ENCODE data around the gene HIPK1. TPM values are rescaled to one million over a fixed set of nuclear protein-coding genes. Genes with fewer than 3 reads are reported as not detected.
A peak's percentile ranks its signal among the peaks of the same experiment; 100 is the strongest.

Gene HIPK1
- total RNA-seq, 2 experiments from 2014 or later, result 20.4 to 52.6 TPM

GRCh38 chr1:113901191-113901590 is 27.9 kb upstream of the HIPK1 start:
- Histone ChIP-seq H3K4me2 (ENCODE audit: low read length) (no peak overlapping the region), H3K9me3 (ENCODE audit: low read length) (no peaks in the 10 kb centered on the region), H3K4me1 (ENCODE audit: insufficient read depth, low read length, poor library complexity, severe bottlenecking) (peaks cover 19% of the 10 kb centered on the region), H3K27ac (ENCODE audit: low read depth, low read length, poor library complexity, severe bottlenecking) (no peak overlapping the region), H4K20me1 (ENCODE audit: insufficient read depth, low read length) (no peaks in the 10 kb centered on the region), H3K79me2 (ENCODE audit: insufficient read depth, low read depth, low read length) (peaks cover 35% of the 10 kb centered on the region), H3K36me3 (ENCODE audit: insufficient read depth, low read length) (peaks cover 67% of the 10 kb centered on the region), H3K4me3 (ENCODE audit: low read depth, low read length, poor library complexity, severe bottlenecking) (no peak overlapping the region), H2AFZ (ENCODE audit: low read length) (no peak overlapping the region), H3K9me2 (ENCODE audit: insufficient read depth, low read length) (no peaks in the 10 kb centered on the region)
- TF ChIP-seq CTCF (conservative IDR thresholded peaks at IDR 0.05; ENCODE audit: low read length) (no peak), EZH2phosphoT487 (IDR thresholded peaks at IDR 0.05; ENCODE audit: borderline replicate concordance, low read depth, low read length) (no peak)
- CTCF ChIA-PET (ENCODE audit: unreplicated experiment), result interaction anchor here (0.6 kb wide), 1 partner anchor 36 kb away, joined by 3 read pairs; no protein-coding TSS in a partner anchor
- BruUV-seq (replicated peaks), result no TSS peak
- intact Hi-C loops (cut with micrococcal nuclease; ENCODE audit: unreplicated experiment), result no loop called here
- DNase-seq (ENCODE audit: low spot score), result no peak
- POLR2A ChIA-PET, result interaction anchor here (1.2 to 1.6 kb wide), 4 partner anchors 25 to 90 kb away, joined by 3 to 6 read pairs (median 4); no protein-coding TSS in a partner anchor

GRCh38 chr1:113903501-113904292 is 25.4 kb upstream of the HIPK1 start:
- Histone ChIP-seq H3K4me1 (ENCODE audit: insufficient read depth, low read length, poor library complexity, severe bottlenecking) (peaks cover 27% of the 10 kb centered on the region), H2AFZ (ENCODE audit: low read length) (peak overlapping the region; percentile 78; the same call in 1 of the 2 replicates), H3K9me2 (ENCODE audit: insufficient read depth, low read length) (no peaks in the 10 kb centered on the region), H3K9me3 (ENCODE audit: low read length) (no peaks in the 10 kb centered on the region), H4K20me1 (ENCODE audit: insufficient read depth, low read length) (no peaks in the 10 kb centered on the region), H3K4me3 (ENCODE audit: low read depth, low read length, poor library complexity, severe bottlenecking) (peak overlapping the region; percentile 99), H3K79me2 (ENCODE audit: insufficient read depth, low read depth, low read length) (peaks cover 43% of the 10 kb centered on the region), H3K36me3 (ENCODE audit: insufficient read depth, low read length) (peaks cover 61% of the 10 kb centered on the region), H3K27ac (ENCODE audit: low read depth, low read length, poor library complexity, severe bottlenecking) (peak overlapping the region; percentile 77), H3K4me2 (ENCODE audit: low read length) (peak overlapping the region; percentile 96)
- ChIA-PET POLR2A (interaction anchor here (0.6 to 3.9 kb wide), 30 partner anchors 8 to 880 kb away, joined by 3 to 68 read pairs (median 4); partner anchors contain the start of genes BCL2L15, HIPK1 and RSBN1), CTCF (ENCODE audit: unreplicated experiment) (interaction anchor here (1.1 to 2.0 kb wide), 2 partner anchors 25 to 85 kb away, joined by 3 to 6 read pairs; partner anchors contain the start of gene HIPK1)
- peak; percentile 51 for DNase-seq (ENCODE audit: low spot score)
- TF ChIP-seq CTCF (conservative IDR thresholded peaks at IDR 0.05; ENCODE audit: low read length) (no peak), EZH2phosphoT487 (IDR thresholded peaks at IDR 0.05; ENCODE audit: borderline replicate concordance, low read depth, low read length) (no peak)
- intact Hi-C loops (cut with micrococcal nuclease; ENCODE audit: unreplicated experiment), result no loop called here
- BruUV-seq (replicated peaks), result no TSS peak

All from OCI-LY7 (cell line).